HEK293T (cell line): ENCODE measurements around the gene CACNB3.

Experiments
- CTCF ChIA-PET: fragments of 350-600 bp; formaldehyde crosslinking; extraction: SDS; loops from one replicate; lab custom pipeline; 2021; ENCODE audit warnings: antibody characterized with exemption, inconsistent platforms; lab: Yijun Ruan, JAX
- POLR2A ChIA-PET: fragments of 350-600 bp; formaldehyde crosslinking; extraction: SDS; loops from one replicate; lab custom pipeline; 2020; ENCODE audit warnings: antibody characterized with exemption, inconsistent platforms; lab: Yijun Ruan, JAX
- DNase-seq: peaks from one replicate; pipeline ENCODE4 v3.0.0; 2012; ENCODE audit warnings: mixed read lengths; ENCODE audit errors: extremely low spot score
- ARNT ChIP-seq: fragments of 450-650 bp; IDR thresholded peaks from 2 replicates; pipeline ENCODE4 v1.6.1; 2017; ENCODE audit warnings: mild to moderate bottlenecking
- BHLHE40 ChIP-seq: fragments of 450-650 bp; IDR thresholded peaks from 2 replicates; pipeline ENCODE4 v1.6.1; 2016; ENCODE audit warnings: mild to moderate bottlenecking, moderate library complexity, borderline replicate concordance
- CTBP1 ChIP-seq: fragments of 450-650 bp; IDR thresholded peaks from 2 replicates; pipeline ENCODE4 v1.6.1; 2016; ENCODE audit warnings: borderline replicate concordance
- ELF4 ChIP-seq: fragments of 450-650 bp; IDR thresholded peaks from 2 replicates; pipeline ENCODE4 v1.6.1; 2017; ENCODE audit warnings: antibody characterized with exemption
- FOXA1 ChIP-seq: fragments of 450-650 bp; IDR thresholded peaks from 2 replicates; pipeline ENCODE4 v1.6.1; 2016; ENCODE audit warnings: mild to moderate bottlenecking
- FOXM1 ChIP-seq: fragments of 450-650 bp; IDR thresholded peaks from 2 replicates; pipeline ENCODE4 v1.6.1; 2017; ENCODE audit warnings: mild to moderate bottlenecking, borderline replicate concordance
- HDGF ChIP-seq: fragments of 450-650 bp; IDR thresholded peaks from 2 replicates; pipeline ENCODE4 v1.6.1; 2017; ENCODE audit warnings: antibody characterized with exemption, borderline replicate concordance
- L3MBTL2 ChIP-seq: fragments of 450-650 bp; conservative IDR thresholded peaks from 2 replicates; pipeline ENCODE4 v1.6.1; 2016; ENCODE audit warnings: mild to moderate bottlenecking
- LEF1 ChIP-seq: fragments of 450-650 bp; IDR thresholded peaks from 2 replicates; pipeline ENCODE4 v1.6.1; 2017; ENCODE audit warnings: mild to moderate bottlenecking, borderline replicate concordance
- NFRKB ChIP-seq: fragments of 450-650 bp; IDR thresholded peaks from 2 replicates; pipeline ENCODE4 v1.6.1; 2016; ENCODE audit warnings: mild to moderate bottlenecking, moderate library complexity
- PKNOX1 ChIP-seq: fragments of 450-650 bp; IDR thresholded peaks from 2 replicates; pipeline ENCODE4 v1.6.1; 2016
- SP1 ChIP-seq: fragments of 450-650 bp; IDR thresholded peaks from 2 replicates; pipeline ENCODE4 v1.6.1; 2017
- SUZ12 ChIP-seq: fragments of 450-650 bp; IDR thresholded peaks from 2 replicates; pipeline ENCODE4 v1.6.1; 2016; ENCODE audit warnings: mild to moderate bottlenecking
- TARDBP ChIP-seq: fragments of 450-650 bp; IDR thresholded peaks from 2 replicates; pipeline ENCODE4 v1.6.1; 2016
- ZNF384 ChIP-seq: fragments of 450-650 bp; IDR thresholded peaks from 2 replicates; pipeline ENCODE4 v1.6.1; 2016

CACNB3 gene

GRCh38 chr12:48795550-48796455 lies 22.5 kb upstream of the CACNB3 start:
- ChIA-PET CTCF (interaction anchor here (0.5 to 4.2 kb wide), 7 partner anchors 9 to 49 kb away, joined by 3 to 42 read pairs (median 5); no protein-coding TSS in a partner anchor), POLR2A (interaction anchor here (1.0 to 1.5 kb wide), 4 partner anchors 20 to 114 kb away, joined by 3 to 5 read pairs (median 4); partner anchors contain the start of gene KANSL2)
- peak; percentile 85 for DNase-seq
- TF ChIP-seq L3MBTL2: no peak
- TF ChIP-seq ZNF384: peak; percentile 92

GRCh38 chr12:48796976-48797375 lies 21.3 kb upstream of the CACNB3 start:
- TF ChIP-seq ZNF384: no peak
- no peak for TF ChIP-seq TARDBP
- TF ChIP-seq CTBP1: no peak
- POLR2A ChIA-PET: interaction anchor here (1.5 kb wide), 1 partner anchor 19 kb away, joined by 4 read pairs; no protein-coding TSS in a partner anchor

GRCh38 chr12:48800457-48800856 lies 17.8 kb upstream of the CACNB3 start:
- DNase-seq: no peak
- POLR2A ChIA-PET: no interaction called here
- TF ChIP-seq HDGF (no peak), SP1 (no peak), L3MBTL2 (no peak), SUZ12 (no peak), FOXA1 (no peak), PKNOX1 (no peak), TARDBP (no peak)
- CTCF ChIA-PET: no interaction called here

More at GRCh38 chr12:48796976-48797375, 21.3 kb upstream of the CACNB3 start:
- no peak for DNase-seq
- CTCF ChIA-PET: interaction anchor here (1.2 to 4.2 kb wide), 3 partner anchors 14 to 43 kb away, joined by 4 to 42 read pairs (median 6); no protein-coding TSS in a partner anchor

GRCh38 chr12:48800971-48801370 lies 17.3 kb upstream of the CACNB3 start:
- CTCF ChIA-PET: no interaction called here
- no peak for TF ChIP-seq L3MBTL2
- no peak for TF ChIP-seq LEF1
- no peak for TF ChIP-seq ZNF384
- no peak for TF ChIP-seq FOXM1
- TF ChIP-seq PKNOX1: no peak
- TF ChIP-seq BHLHE40: no peak
- no peak for TF ChIP-seq FOXA1
- no peak for TF ChIP-seq SUZ12
- TF ChIP-seq HDGF: no peak
- no peak for TF ChIP-seq SP1
- TF ChIP-seq CTBP1: no peak
- POLR2A ChIA-PET: no interaction called here

GRCh38 chr12:48803675-48804074 lies 14.6 kb upstream of the CACNB3 start:
- TF ChIP-seq LEF1: no peak
- TF ChIP-seq TARDBP: no peak
- no peak for TF ChIP-seq SUZ12
- no peak for TF ChIP-seq HDGF
- no peak for TF ChIP-seq FOXA1
- POLR2A ChIA-PET: no interaction called here
- no peak for DNase-seq
- CTCF ChIA-PET: interaction anchor here (0.9 to 2.2 kb wide), 2 partner anchors 9 kb away, joined by 3 to 5 read pairs; no protein-coding TSS in a partner anchor

More at GRCh38 chr12:48800971-48801370, 17.3 kb upstream of the CACNB3 start:
- DNase-seq: no peak

GRCh38 chr12:48807981-48808380 lies 10.3 kb upstream of the CACNB3 start:
- no peak for TF ChIP-seq CTBP1
- TF ChIP-seq NFRKB: no peak
- no peak for TF ChIP-seq TARDBP
- TF ChIP-seq LEF1: no peak
- TF ChIP-seq FOXA1: no peak
- no peak for TF ChIP-seq PKNOX1
- TF ChIP-seq FOXM1: no peak
- TF ChIP-seq SP1: no peak
- TF ChIP-seq SUZ12: no peak
- TF ChIP-seq ELF4: no peak
- POLR2A ChIA-PET: no interaction called here
- CTCF ChIA-PET: no interaction called here
- DNase-seq: no peak

GRCh38 chr12:48810903-48811431 lies 7.3 kb upstream of the CACNB3 start:
- DNase-seq: no peak
- ChIA-PET CTCF (interaction anchor here (0.8 kb wide), 1 partner anchor 15 kb away, joined by 4 read pairs; no protein-coding TSS in a partner anchor), POLR2A (interaction anchor here (2.1 kb wide), 1 partner anchor 22 kb away, joined by 6 read pairs; the partner anchor contains the start of gene ADCY6)
- TF ChIP-seq PKNOX1 (no peak), CTBP1 (no peak), NFRKB (no peak), FOXA1 (no peak), TARDBP (no peak), LEF1 (no peak), BHLHE40 (no peak), ARNT (no peak), ZNF384 (no peak), ELF4 (no peak), HDGF (no peak)
